Stimulated activated CD4-positive, alpha-beta T cell treated with anti-CD3 and anti-CD28 coated beads, Interleukin-15, amount 100 ng/mL, for 24 hours (primary cell): Measurements from ENCODE around the gene HSD17B3.
"Not testable (repeated sequence)": the region's sequence is repeated elsewhere in the genome, so short reads cannot be mapped to it uniquely, and the experiment has no call there.

Experiments used
- DNase-seq: peaks from one replicate; pipeline ENCODE4 v3.0.0-alpha.2; 2020

The HSD17B3 gene

GRCh38 chr9:96305171-96305570 lies 3.2 kb upstream of the HSD17B3 start:
- no peak for DNase-seq

- DNase-seq = no peak
Measured at GRCh38 chr9:96304230-96304629, 2.3 kb upstream of the HSD17B3 start.

- no peak for DNase-seq
Measured at GRCh38 chr9:96299823-96300222, 2.2 kb downstream of the HSD17B3 start.

- no peak for DNase-seq
Measured at GRCh38 chr9:96294159-96294545, 7.8 kb downstream of the HSD17B3 start.

GRCh38 chr9:96293498-96294158 lies 8.3 kb downstream of the HSD17B3 start:
- DNase-seq = no peak

GRCh38 chr9:96289392-96289791 lies 12.6 kb downstream of the HSD17B3 start:
- no peak for DNase-seq

GRCh38 chr9:96281641-96282040 lies 20.3 kb downstream of the HSD17B3 start:
- no peak for DNase-seq

GRCh38 chr9:96279932-96280331 lies 22.0 kb downstream of the HSD17B3 start:
- no peak for DNase-seq

- no peak for DNase-seq
Measured at GRCh38 chr9:96274939-96275338, 27.0 kb downstream of the HSD17B3 start.

GRCh38 chr9:96270236-96270744 lies 31.7 kb downstream of the HSD17B3 start:
- no peak for DNase-seq

GRCh38 chr9:96258967-96259366 lies 43.0 kb downstream of the HSD17B3 start:
- DNase-seq = no peak

GRCh38 chr9:96256800-96257199 lies 45.2 kb downstream of the HSD17B3 start:
- no peak for DNase-seq

- no peak for DNase-seq
Measured at GRCh38 chr9:96255698-96256097, 46.3 kb downstream of the HSD17B3 start.

- peak; percentile 10 for DNase-seq
Measured at GRCh38 chr9:96253059-96253696, 48.8 kb downstream of the HSD17B3 start.

GRCh38 chr9:96251451-96251850 lies 50.5 kb downstream of the HSD17B3 start:
- no peak for DNase-seq

GRCh38 chr9:96249746-96250145 lies 52.2 kb downstream of the HSD17B3 start:
- no peak for DNase-seq

GRCh38 chr9:96246267-96246671 lies 55.7 kb downstream of the HSD17B3 start:
- DNase-seq = no peak

GRCh38 chr9:96245399-96245798 lies 56.6 kb downstream of the HSD17B3 start:
- DNase-seq = peak; percentile 27

GRCh38 chr9:96243778-96244177 lies 58.2 kb downstream of the HSD17B3 start:
- no peak for DNase-seq

- no peak for DNase-seq
Measured at GRCh38 chr9:96242811-96243210, 59.2 kb downstream of the HSD17B3 start.

- DNase-seq = peak; percentile 80
Measured at GRCh38 chr9:96241391-96241809, 60.6 kb downstream of the HSD17B3 start.

GRCh38 chr9:96236854-96237550 lies 65.0 kb downstream of the HSD17B3 start:
- no peak for DNase-seq

GRCh38 chr9:96236337-96236736 lies 65.6 kb downstream of the HSD17B3 start:
- DNase-seq = not testable (repeated sequence)
